Measurements from ENCODE around the gene CKAP4.

GRCh38 chr12:106274012-106274411 lies 26.2 kb upstream of the CKAP4 start:
- no peak for TF ChIP-seq CTCF (IDR thresholded peaks at IDR 0.05)
- no peak for TF ChIP-seq ZFX (IDR thresholded peaks at IDR 0.05; ENCODE audit: borderline replicate concordance)

Measured in 22Rv1 (cell line).